ENCODE results near the gene UAP1.

GRCh38 chr1:162580308-162580707 is 18.8 kb downstream of the UAP1 start:
- TF ChIP-seq CTCF (IDR thresholded peaks at IDR 0.05) (no peak), EZH2 (IDR thresholded peaks at IDR 0.05; ENCODE audit: borderline replicate concordance, insufficient read depth, low read depth, low read length, poor library complexity, severe bottlenecking) (no peak)
